AG09309 (cell line): ENCODE data around the gene SCN1A.

Experiments used
- DNase-seq: peaks from one replicate; pipeline ENCODE4 v3.0.0-alpha.2; 2010; ENCODE audit warnings: low read depth
- H3K4me3 ChIP-seq: 2 replicates; pipeline ENCODE4 v1.5.1; 2011; ENCODE audit warnings: mild to moderate bottlenecking, low read depth, low read length, moderate library complexity; ENCODE audit not compliant: control insufficient read depth
- TF ChIP-seq, protein P1 (sequence below): IDR thresholded peaks from 2 replicates; pipeline ENCODE4 v1.5.1; 2011; ENCODE audit warnings: mild to moderate bottlenecking, low read depth, low read length, inconsistent platforms; ENCODE audit not compliant: insufficient read depth, control insufficient read depth; ENCODE audit errors: missing control alignments

SCN1A gene

DNA sequence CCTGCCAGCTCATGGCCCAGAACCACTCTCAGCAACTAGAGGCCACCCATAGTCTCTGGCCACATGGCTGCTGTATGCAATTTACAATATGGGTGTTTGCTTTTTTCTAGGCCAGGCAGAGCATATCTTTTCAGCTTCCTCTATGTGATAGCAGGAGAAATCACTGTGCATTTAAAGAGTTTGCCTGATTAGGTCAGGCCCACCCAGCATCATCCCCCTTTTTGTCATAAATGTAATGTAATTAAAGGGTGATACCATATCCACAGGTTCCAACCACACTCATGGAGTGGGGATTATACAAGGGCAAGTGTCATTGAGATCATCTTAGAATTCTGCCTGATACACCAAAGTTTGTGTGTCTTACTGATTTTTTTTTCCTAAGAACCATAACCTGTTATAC lies 102.5 kb downstream of the SCN1A start:
- no peak overlapping the region for H3K4me3 ChIP-seq
- TF ChIP-seq, protein P1, sequence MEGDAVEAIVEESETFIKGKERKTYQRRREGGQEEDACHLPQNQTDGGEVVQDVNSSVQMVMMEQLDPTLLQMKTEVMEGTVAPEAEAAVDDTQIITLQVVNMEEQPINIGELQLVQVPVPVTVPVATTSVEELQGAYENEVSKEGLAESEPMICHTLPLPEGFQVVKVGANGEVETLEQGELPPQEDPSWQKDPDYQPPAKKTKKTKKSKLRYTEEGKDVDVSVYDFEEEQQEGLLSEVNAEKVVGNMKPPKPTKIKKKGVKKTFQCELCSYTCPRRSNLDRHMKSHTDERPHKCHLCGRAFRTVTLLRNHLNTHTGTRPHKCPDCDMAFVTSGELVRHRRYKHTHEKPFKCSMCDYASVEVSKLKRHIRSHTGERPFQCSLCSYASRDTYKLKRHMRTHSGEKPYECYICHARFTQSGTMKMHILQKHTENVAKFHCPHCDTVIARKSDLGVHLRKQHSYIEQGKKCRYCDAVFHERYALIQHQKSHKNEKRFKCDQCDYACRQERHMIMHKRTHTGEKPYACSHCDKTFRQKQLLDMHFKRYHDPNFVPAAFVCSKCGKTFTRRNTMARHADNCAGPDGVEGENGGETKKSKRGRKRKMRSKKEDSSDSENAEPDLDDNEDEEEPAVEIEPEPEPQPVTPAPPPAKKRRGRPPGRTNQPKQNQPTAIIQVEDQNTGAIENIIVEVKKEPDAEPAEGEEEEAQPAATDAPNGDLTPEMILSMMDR: no peak
- no peak for DNase-seq

DNA sequence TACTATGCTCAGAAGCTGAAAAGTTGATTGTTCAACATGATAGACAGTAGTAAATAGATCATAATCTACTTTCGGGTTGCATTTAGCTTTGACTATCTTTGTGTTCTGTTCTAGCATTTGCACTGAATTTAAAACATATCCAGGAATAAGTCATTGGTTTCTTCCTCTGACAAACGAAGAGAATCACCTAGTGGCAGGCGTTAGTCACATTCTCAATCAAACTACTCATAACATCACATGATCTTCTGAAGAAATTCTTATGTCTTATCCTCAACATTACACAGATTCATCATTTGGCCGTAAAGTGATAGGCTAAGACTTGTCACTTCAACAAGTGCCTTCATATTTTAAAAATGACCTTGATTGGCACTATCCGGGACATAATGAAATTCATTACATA lies 110.6 kb downstream of the SCN1A start:
- DNase-seq: no peak
- TF ChIP-seq, protein P1: no peak

DNA sequence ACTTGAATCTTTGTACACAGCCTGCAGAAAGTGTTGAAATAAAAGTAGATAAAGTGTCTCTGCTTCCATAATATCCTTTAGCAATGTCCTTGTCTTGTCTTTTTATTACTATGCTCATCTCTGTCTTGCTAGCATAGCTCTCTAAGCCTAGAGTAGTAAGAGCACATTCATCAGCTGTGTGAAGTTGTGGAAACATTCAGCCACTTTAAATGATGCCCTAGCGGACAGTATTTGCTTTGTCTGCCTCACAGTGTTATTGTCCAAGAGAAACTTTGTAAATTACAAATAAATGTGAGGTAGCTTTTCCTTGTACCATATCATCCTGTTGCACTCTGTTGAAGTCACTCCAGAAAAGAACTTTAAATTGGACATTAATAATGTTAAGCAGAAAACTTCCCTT lies 113.9 kb downstream of the SCN1A start:
- H3K4me3 ChIP-seq: no peak overlapping the region
- DNase-seq: no peak
- TF ChIP-seq, protein P1: no peak

More for the DNA sequence above, 110.6 kb downstream of the SCN1A start:
- no peak overlapping the region for H3K4me3 ChIP-seq

DNA sequence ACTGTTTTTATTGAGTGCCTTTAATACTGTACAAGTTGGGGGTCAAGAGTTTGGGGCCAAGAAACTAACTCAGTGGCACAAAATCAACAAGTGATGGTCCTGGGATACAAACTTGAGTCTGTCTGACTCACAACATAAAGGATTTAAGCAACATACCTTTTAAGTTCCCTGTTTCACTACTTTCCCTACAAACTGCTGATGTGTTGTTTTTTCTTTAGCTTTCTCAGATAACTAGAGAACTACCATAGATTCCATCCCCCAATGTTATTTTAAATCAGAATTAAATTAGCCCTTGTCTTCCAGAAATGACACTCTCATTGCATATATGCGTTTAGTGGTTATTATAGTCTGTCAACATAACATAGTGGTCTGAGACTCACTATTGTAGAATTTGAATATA lies 116.2 kb downstream of the SCN1A start:
- H3K4me3 ChIP-seq: no peak overlapping the region
- TF ChIP-seq, protein P1: no peak
- no peak for DNase-seq

DNA sequence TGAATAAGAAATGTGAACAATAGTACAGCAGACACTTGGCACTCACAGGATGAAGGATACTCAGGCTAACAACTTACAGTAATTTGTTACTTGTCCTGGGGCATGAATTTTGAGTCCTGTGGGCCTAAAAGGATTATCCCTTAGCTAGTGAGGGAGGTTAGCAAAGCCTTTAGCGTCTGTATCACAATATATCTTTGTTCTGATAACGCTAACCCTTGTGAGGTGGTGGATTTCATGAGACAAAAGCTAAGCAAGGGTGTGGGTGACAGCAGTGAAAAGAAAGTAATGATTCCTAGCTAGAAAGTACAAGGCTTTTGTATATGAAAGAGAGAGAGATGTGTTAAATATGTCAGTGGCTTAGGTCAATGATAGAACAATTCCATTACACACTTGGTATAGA lies 127.4 kb downstream of the SCN1A start:
- TF ChIP-seq, protein P1: no peak
- no peak for DNase-seq
- no peak overlapping the region for H3K4me3 ChIP-seq

DNA sequence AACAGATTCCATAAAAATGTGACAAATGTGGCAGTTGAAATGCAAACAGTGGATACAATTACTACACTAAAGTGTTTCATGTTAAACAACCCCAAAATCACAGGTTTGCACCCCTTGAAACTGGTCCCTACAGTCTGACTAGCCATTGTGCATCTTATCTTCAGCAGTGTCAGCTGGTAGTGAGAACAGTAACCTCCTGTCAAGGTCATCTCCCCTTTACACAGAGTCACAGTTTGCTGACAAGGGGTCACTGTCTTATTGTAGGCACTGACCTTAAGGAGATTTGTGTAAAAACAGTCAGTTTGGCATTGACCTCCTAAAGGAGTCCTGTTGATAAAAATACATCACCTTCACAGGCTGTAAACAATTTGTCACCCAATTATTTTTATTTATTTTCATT lies 137.0 kb downstream of the SCN1A start:
- TF ChIP-seq, protein P1: no peak
- no peak overlapping the region for H3K4me3 ChIP-seq
- DNase-seq: no peak

DNA sequence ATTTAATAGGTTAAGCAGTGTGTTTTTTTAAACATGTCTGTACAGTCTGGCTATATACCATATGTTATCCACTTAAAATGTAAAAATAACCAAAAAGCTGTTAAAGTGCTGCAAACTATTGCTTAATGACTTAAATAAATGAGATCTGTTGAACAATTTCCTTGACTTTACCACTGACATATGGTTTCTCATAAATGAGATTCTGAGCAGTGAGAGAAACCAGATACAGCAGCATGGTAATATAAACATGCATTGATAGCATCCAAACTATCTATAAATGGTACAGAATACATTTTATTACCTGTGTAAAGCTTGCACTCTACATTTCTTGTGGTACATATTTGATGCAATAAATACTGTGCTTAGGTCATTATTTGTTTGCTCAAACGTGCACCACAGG lies 138.0 kb downstream of the SCN1A start:
- no peak overlapping the region for H3K4me3 ChIP-seq
- TF ChIP-seq, protein P1: no peak
- DNase-seq: no peak
